Nephron (organoid): Measurements from ENCODE around the gene DPP10.
"Not testable (repeated sequence)": the region's sequence is repeated elsewhere in the genome, so short reads cannot be mapped to it uniquely, and the experiment has no call there.

Experiments
- H3K27ac Mint-ChIP-seq, 3 experiments: 2 replicates each; pipeline ENCODE4 v1.8.0; 2020; ENCODE audit warnings: mixed read lengths in 3 of 3, mild to moderate bottlenecking in 2 of 3, moderate library complexity in 1 of 3
- H3K27me3 Mint-ChIP-seq: 2 replicates; pipeline ENCODE4 v1.8.0; 2021; ENCODE audit warnings: low read depth, mild to moderate bottlenecking, moderate library complexity, mixed read lengths
- H3K36me3 Mint-ChIP-seq: 2 replicates; pipeline ENCODE4 v1.8.0; 2020; ENCODE audit warnings: low read depth, mixed read lengths
- H3K4me1 Mint-ChIP-seq: 2 replicates; pipeline ENCODE4 v1.8.0; 2020; ENCODE audit warnings: mixed read lengths
- H3K4me3 Mint-ChIP-seq, 3 experiments: 2 replicates each; pipeline ENCODE4 v1.8.0; 2020; ENCODE audit warnings: mild to moderate bottlenecking in 3 of 3, mixed read lengths in 3 of 3, moderate library complexity in 2 of 3
- H3K9me3 Mint-ChIP-seq: 2 replicates; pipeline ENCODE4 v1.8.0; 2020; ENCODE audit warnings: mixed read lengths
- TF ChIP-seq, protein P1 (sequence below), 3 experiments: fragments of 200-600 bp; sonication (generic); IDR thresholded peaks; one replicate each; pipeline ENCODE4 v1.5.0; 2021; ENCODE audit warnings: antibody characterized with exemption in 3 of 3; ENCODE audit not compliant: unreplicated experiment in 3 of 3

The DPP10 gene

GRCh38 chr2:114949228-114949804, 506.9 kb downstream of the DPP10 start:
- Mint-ChIP-seq H3K9me3 (no peaks in the 10 kb centered on the region), H3K27ac (no peak overlapping the region), H3K27me3 (no peaks in the 10 kb centered on the region), H3K4me3 (no peak overlapping the region), H3K4me1 (no peaks in the 10 kb centered on the region), H3K36me3 (no peaks in the 10 kb centered on the region)
- TF ChIP-seq, protein P1, sequence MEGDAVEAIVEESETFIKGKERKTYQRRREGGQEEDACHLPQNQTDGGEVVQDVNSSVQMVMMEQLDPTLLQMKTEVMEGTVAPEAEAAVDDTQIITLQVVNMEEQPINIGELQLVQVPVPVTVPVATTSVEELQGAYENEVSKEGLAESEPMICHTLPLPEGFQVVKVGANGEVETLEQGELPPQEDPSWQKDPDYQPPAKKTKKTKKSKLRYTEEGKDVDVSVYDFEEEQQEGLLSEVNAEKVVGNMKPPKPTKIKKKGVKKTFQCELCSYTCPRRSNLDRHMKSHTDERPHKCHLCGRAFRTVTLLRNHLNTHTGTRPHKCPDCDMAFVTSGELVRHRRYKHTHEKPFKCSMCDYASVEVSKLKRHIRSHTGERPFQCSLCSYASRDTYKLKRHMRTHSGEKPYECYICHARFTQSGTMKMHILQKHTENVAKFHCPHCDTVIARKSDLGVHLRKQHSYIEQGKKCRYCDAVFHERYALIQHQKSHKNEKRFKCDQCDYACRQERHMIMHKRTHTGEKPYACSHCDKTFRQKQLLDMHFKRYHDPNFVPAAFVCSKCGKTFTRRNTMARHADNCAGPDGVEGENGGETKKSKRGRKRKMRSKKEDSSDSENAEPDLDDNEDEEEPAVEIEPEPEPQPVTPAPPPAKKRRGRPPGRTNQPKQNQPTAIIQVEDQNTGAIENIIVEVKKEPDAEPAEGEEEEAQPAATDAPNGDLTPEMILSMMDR (IDR thresholded peaks at IDR 0.05; ENCODE audit: unreplicated experiment in 3 of 3): no peak

DNA sequence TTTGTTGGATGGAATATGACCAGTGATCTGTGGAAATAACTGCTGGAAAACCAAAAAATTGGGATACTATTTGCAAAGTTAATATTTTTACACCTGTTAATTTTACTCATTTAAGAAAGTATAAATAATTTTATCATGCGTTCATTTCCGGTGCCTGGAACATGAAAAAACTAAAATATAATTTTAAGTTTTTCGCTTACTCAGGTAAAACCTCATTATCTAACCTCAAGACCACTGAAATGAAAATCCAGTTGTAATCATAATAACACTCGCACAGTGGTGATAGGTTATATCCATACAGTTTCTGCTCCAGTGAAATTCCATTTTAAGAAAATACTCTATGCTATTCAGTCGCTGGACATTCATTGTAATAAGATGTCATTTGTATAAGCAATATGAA, 517.9 kb downstream of the DPP10 start:
- H3K36me3 Mint-ChIP-seq: no peaks in the 10 kb centered on the region
- H3K9me3 Mint-ChIP-seq: peaks cover 3% of the 10 kb centered on the region
- no peak overlapping the region for H3K4me3 Mint-ChIP-seq
- H3K27ac Mint-ChIP-seq: no peak overlapping the region
- H3K4me1 Mint-ChIP-seq: no peaks in the 10 kb centered on the region
- TF ChIP-seq, protein P1 (IDR thresholded peaks at IDR 0.05; ENCODE audit: unreplicated experiment in 3 of 3): no peak
- no peaks in the 10 kb centered on the region for H3K27me3 Mint-ChIP-seq

- no peak overlapping the region for H3K4me3 Mint-ChIP-seq
- H3K9me3 Mint-ChIP-seq: no peaks in the 10 kb centered on the region
- no peaks in the 10 kb centered on the region for H3K36me3 Mint-ChIP-seq
- TF ChIP-seq, protein P1 (IDR thresholded peaks at IDR 0.05; ENCODE audit: unreplicated experiment in 3 of 3): no peak
- H3K27ac Mint-ChIP-seq: no peak overlapping the region
- H3K27me3 Mint-ChIP-seq: no peaks in the 10 kb centered on the region
- no peaks in the 10 kb centered on the region for H3K4me1 Mint-ChIP-seq
Measured at GRCh38 chr2:114962532-114962931, 520.1 kb downstream of the DPP10 start.

DNA sequence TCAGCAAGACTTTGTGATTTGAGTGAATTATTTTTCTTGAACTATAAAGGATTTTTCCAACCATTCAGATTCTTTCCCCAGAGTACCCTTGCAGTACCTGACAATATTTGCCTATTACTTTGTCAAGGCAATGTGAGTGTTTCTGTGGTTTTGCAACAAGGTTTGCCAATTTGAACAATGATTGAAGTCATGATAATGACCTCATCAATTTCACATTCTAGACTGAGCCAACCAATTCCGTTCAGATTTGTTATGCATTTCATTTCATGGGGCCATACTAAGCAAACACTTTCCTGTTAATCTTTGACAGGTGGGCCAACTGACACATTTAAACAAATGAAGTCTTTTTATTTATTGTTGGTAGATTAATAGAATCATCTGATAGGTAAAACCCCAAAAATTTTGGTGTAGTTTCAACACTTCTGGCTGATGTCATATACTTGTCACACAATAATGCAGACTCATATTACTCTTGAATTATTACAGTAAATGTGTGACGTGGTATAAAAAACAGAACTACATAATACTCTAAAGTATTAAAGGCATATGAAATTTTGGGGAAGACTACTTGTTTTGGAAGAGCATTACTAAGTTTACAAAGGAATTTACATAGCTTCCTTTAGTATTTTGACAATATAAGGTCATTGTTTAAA, 526.4 kb downstream of the DPP10 start:
- TF ChIP-seq, protein P1 (IDR thresholded peaks at IDR 0.05; ENCODE audit: unreplicated experiment in 3 of 3): no peak
- no peak overlapping the region for H3K27ac Mint-ChIP-seq
- H3K4me3 Mint-ChIP-seq: no peak overlapping the region
- no peaks in the 10 kb centered on the region for H3K9me3 Mint-ChIP-seq
- no peaks in the 10 kb centered on the region for H3K36me3 Mint-ChIP-seq
- no peaks in the 10 kb centered on the region for H3K4me1 Mint-ChIP-seq
- H3K27me3 Mint-ChIP-seq: no peaks in the 10 kb centered on the region

GRCh38 chr2:115004321-115004720, 561.9 kb downstream of the DPP10 start:
- not testable (repeated sequence) for H3K4me1 Mint-ChIP-seq, H3K9me3 Mint-ChIP-seq, H3K27ac Mint-ChIP-seq, H3K4me3 Mint-ChIP-seq, H3K36me3 Mint-ChIP-seq, H3K27me3 Mint-ChIP-seq

GRCh38 chr2:115011721-115012120, 569.3 kb downstream of the DPP10 start:
- no peaks in the 10 kb centered on the region for H3K27me3 Mint-ChIP-seq
- no peak overlapping the region for H3K27ac Mint-ChIP-seq

GRCh38 chr2:115022013-115022412, 579.6 kb downstream of the DPP10 start:
- H3K27me3 Mint-ChIP-seq, H3K4me3 Mint-ChIP-seq, H3K36me3 Mint-ChIP-seq, H3K27ac Mint-ChIP-seq, H3K4me1 Mint-ChIP-seq: not testable (repeated sequence)
- peaks cover 20% of the 10 kb centered on the region for H3K9me3 Mint-ChIP-seq

More at GRCh38 chr2:115011721-115012120, 569.3 kb downstream of the DPP10 start:
- TF ChIP-seq, protein P1 (IDR thresholded peaks at IDR 0.05; ENCODE audit: unreplicated experiment in 3 of 3): no peak
- no peak overlapping the region for H3K4me3 Mint-ChIP-seq
- no peaks in the 10 kb centered on the region for H3K36me3 Mint-ChIP-seq
- peaks cover 3% of the 10 kb centered on the region for H3K9me3 Mint-ChIP-seq
- H3K4me1 Mint-ChIP-seq: no peaks in the 10 kb centered on the region
